RWPE2 (cell line): ENCODE results near the gene SLC8A1.

Source experiments
- ATAC-seq: fragments of 200-7000 bp; cut with Tn5 transposase; 3 replicates; pipeline ENCODE4 v1.9.1; 2021; ENCODE audit warnings: low read depth
- DNase-seq: peaks from one replicate; pipeline ENCODE4 v3.0.0-alpha.2; 2020; ENCODE audit warnings: low spot score
- H3K27ac ChIP-seq: fragments of 450-650 bp; 2 replicates; pipeline ENCODE4 v1.5.1; 2017; ENCODE audit warnings: mild to moderate bottlenecking; ENCODE audit not compliant: poor library complexity, severe bottlenecking
- H3K27me3 ChIP-seq: fragments of 250-450 bp; sonication (Bioruptor Pico); 2 replicates; pipeline ENCODE4 v1.5.1; 2021; ENCODE audit warnings: mild to moderate bottlenecking, moderate library complexity; ENCODE audit not compliant: insufficient read depth, poor library complexity, severe bottlenecking
- H3K36me3 ChIP-seq: fragments of 250-450 bp; sonication (Bioruptor Pico); 2 replicates; pipeline ENCODE4 v1.5.1; 2020; ENCODE audit warnings: low read depth, mild to moderate bottlenecking, moderate library complexity
- H3K4me1 ChIP-seq: fragments of 250-450 bp; sonication (Bioruptor Pico); 2 replicates; pipeline ENCODE4 v1.5.1; 2021; ENCODE audit warnings: mild to moderate bottlenecking, moderate library complexity; ENCODE audit not compliant: insufficient read depth, poor library complexity, severe bottlenecking
- H3K4me3 ChIP-seq: fragments of 250-450 bp; sonication (Bioruptor Pico); 2 replicates; pipeline ENCODE4 v1.5.1; 2021; ENCODE audit warnings: mild to moderate bottlenecking, moderate library complexity; ENCODE audit not compliant: severe bottlenecking
- H3K9me3 ChIP-seq: fragments of 250-450 bp; sonication (Bioruptor Pico); 2 replicates; pipeline ENCODE4 v1.5.1; 2021; ENCODE audit warnings: mild to moderate bottlenecking, moderate library complexity; ENCODE audit not compliant: severe bottlenecking
- TF ChIP-seq, protein P1 (sequence below): fragments of 450-650 bp; IDR thresholded peaks from one replicate; pipeline ENCODE4 v1.5.1; 2017; ENCODE audit warnings: mild to moderate bottlenecking, moderate library complexity; ENCODE audit not compliant: poor library complexity, severe bottlenecking

SLC8A1 gene

DNA sequence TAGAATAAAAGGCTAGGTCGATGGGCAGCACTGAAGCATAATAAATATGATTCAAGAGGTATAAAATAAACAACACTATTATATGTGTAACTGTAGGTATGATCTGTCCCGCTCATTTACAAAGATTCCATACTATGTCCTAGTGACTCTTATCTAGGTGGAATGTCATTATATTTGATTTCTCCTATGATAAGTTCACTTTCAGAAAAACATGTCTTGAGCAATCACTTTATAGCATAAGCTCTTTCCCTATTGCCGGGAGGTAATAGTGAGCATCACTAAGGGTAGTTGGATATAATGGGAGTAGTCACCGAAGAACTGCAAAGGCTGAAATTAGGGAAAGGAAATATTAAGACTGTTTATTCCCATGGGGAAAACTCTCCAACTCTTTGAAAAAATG, 342.5 kb downstream of the SLC8A1 start:
- Histone ChIP-seq H3K36me3 (no peaks in the 10 kb centered on the region), H3K4me1 (no peaks in the 10 kb centered on the region), H3K27ac (no peak overlapping the region), H3K27me3 (no peaks in the 10 kb centered on the region), H3K4me3 (no peak overlapping the region), H3K9me3 (no peaks in the 10 kb centered on the region)
- ATAC-seq = no peak
- DNase-seq = no peak
- TF ChIP-seq, protein P1, sequence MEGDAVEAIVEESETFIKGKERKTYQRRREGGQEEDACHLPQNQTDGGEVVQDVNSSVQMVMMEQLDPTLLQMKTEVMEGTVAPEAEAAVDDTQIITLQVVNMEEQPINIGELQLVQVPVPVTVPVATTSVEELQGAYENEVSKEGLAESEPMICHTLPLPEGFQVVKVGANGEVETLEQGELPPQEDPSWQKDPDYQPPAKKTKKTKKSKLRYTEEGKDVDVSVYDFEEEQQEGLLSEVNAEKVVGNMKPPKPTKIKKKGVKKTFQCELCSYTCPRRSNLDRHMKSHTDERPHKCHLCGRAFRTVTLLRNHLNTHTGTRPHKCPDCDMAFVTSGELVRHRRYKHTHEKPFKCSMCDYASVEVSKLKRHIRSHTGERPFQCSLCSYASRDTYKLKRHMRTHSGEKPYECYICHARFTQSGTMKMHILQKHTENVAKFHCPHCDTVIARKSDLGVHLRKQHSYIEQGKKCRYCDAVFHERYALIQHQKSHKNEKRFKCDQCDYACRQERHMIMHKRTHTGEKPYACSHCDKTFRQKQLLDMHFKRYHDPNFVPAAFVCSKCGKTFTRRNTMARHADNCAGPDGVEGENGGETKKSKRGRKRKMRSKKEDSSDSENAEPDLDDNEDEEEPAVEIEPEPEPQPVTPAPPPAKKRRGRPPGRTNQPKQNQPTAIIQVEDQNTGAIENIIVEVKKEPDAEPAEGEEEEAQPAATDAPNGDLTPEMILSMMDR = no peak

DNA sequence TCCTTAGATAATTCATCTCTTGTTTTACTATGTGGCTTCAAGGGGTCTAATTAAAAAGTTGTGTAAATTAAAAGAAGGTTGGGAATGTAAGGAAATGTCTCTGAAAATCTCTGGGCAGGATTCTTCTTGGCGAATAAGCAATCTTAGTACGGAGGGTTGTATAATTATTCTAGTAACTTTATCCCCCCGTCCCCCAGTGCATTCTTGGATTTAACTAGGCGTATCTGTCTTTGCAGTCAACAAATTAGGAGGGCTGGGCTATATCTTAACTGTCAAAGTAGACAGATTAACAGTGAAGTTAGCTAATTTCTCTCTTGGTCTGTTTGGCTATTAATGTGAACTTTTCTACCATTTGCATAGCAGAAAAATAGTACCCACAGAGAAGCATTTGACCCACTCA, 343.0 kb downstream of the SLC8A1 start:
- H3K4me1 ChIP-seq = peaks cover 2% of the 10 kb centered on the region
- no peak overlapping the region for H3K27ac ChIP-seq
- no peaks in the 10 kb centered on the region for H3K9me3 ChIP-seq
- ATAC-seq (no peak), DNase-seq (no peak)
- H3K4me3 ChIP-seq = no peak overlapping the region
- TF ChIP-seq, protein P1 = no peak
- no peaks in the 10 kb centered on the region for H3K27me3 ChIP-seq
- no peaks in the 10 kb centered on the region for H3K36me3 ChIP-seq

DNA sequence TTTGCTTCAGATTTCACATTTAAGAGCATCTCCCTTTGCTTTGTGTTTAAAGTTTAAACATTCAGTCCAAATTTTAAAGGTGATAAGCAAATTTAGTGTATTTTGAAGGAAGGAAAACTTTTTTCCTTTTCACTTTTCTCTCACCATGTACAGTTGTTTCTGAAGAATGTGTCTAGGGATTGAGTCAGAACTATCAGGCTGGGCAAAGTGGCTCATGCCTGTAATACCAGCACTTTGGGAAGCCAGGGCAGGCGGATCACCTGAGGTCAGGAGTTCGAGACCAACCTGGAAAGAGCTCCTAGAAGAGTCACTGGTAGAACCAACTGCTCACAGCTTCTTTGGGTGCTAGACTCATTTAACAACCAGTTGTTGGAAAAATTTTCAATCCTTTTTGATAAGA, 345.8 kb downstream of the SLC8A1 start:
- TF ChIP-seq, protein P1 = no peak
- no peak overlapping the region for H3K4me3 ChIP-seq
- H3K4me1 ChIP-seq = peaks cover 14% of the 10 kb centered on the region
- no peaks in the 10 kb centered on the region for H3K27me3 ChIP-seq
- H3K36me3 ChIP-seq = no peaks in the 10 kb centered on the region
- DNase-seq (no peak), ATAC-seq (no peak)
- no peak overlapping the region for H3K27ac ChIP-seq
- no peaks in the 10 kb centered on the region for H3K9me3 ChIP-seq

DNA sequence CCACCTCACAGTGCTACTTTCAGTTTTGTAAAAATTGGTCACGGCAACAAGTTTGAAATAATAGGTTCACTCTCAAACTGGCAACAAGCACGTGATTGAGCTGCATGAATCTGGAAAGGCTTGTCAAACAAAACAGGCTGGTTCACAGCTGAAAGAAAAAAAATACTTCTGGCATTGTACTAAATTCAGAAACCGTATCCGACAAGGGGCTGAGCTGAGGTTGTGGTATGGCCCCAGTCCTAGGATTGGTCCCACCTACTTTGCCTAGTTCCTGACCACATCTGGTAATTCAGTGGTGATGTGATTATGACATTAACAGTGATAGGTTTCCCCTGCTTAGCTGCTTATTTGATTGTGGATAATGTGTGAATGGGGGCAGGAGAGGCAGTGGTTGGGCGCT, 346.3 kb downstream of the SLC8A1 start:
- peaks cover 14% of the 10 kb centered on the region for H3K4me1 ChIP-seq
- no peaks in the 10 kb centered on the region for H3K36me3 ChIP-seq
- DNase-seq (no peak), ATAC-seq (no peak)
- H3K9me3 ChIP-seq = no peaks in the 10 kb centered on the region
- H3K27ac ChIP-seq = no peak overlapping the region
- H3K27me3 ChIP-seq = no peaks in the 10 kb centered on the region
- TF ChIP-seq, protein P1 = no peak
- H3K4me3 ChIP-seq = no peak overlapping the region

DNA sequence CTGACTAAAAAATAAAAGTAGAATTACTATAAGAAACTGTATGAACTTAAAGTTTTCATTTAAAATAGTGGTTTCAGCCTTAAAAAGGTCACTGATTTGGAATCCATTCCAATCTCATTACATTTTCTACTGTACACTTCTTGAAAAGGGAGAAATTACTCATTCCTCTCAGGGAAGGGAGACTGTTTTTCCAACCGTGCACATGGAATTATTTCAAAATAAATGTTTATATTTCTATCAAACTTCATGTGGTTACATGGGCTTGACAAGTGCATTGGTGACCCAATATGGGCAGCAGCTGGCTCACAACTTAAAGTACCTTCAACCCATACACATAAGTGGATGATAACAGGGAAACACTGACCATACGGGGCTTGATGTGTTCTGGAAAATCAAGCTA, 348.3 kb downstream of the SLC8A1 start:
- DNase-seq (no peak), ATAC-seq (peak; percentile 20; the same call in 1 of the 3 replicates)
- TF ChIP-seq, protein P1 = no peak
- H3K27ac ChIP-seq = peak overlapping the region; percentile 71
- no peaks in the 10 kb centered on the region for H3K9me3 ChIP-seq
- H3K4me1 ChIP-seq = peaks cover 20% of the 10 kb centered on the region
- no peaks in the 10 kb centered on the region for H3K36me3 ChIP-seq
- no peak overlapping the region for H3K4me3 ChIP-seq
- H3K27me3 ChIP-seq = no peaks in the 10 kb centered on the region
